ENCODE data around the gene CENPU.
A peak's percentile ranks its signal among the peaks of the same experiment; 100 is the strongest.
"Not testable (repeated sequence)": the region's sequence is repeated elsewhere in the genome, so short reads cannot be mapped to it uniquely, and the experiment has no call there.

CENPU gene

DNA sequence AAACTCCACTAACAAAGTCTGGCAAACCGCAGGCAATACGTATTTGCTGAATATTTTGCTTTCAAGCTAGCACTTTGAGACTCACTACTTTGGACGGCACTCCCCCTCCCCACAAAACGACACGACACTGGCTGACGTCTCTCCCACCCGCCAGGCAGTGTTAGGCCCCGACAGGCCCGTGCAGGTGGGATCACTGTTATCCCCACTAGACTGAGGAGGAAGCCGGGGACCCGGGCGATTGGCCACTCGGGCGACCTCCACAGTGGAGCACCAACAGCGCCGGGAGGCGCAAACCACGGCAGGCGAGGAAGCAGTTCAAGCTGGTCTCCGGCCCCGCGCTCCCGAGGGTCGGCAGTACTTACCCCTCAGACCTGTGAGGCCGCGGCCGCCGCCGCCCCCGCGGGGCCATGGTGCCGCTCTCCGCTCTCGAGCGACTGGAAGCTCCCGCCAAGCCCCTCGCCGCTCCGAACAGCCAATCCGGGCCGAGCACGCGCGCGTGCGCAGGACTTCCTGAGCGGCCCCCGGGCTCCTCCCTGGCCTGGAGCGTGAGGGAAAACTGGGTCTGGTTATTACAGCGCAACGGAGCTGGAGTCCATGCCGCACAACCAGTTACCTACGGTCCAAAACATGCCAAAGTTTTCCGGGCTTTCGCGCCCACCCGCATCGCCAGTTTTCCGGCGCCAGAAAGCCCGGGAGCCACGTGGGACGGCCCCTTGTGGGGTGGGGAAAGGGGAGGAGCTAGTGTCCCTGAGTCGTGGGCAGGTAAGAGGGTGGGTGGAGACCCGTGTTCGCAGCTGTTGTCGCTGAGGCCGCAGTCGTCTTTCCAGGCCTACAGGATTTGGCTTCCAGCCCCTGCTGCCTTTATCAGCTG is at the start of gene CENPU:
Gene CENPU, minus strand, starts transcription at position 443 of the 871 bp plus-strand sequence. Its CDS starts 34 bp downstream, at position 409.
- peak; percentile 88 to 90 for DNase-seq (ENCODE audit: low read depth in 2 of 2, low spot score in 1 of 2)

GRCh38 chr4:184782731-184783373 is 49.0 kb upstream of the CENPU start:
- no peak for DNase-seq (ENCODE audit: low read depth in 2 of 2, low spot score in 1 of 2)

- not testable (repeated sequence) for DNase-seq (ENCODE audit: low read depth in 2 of 2, low spot score in 1 of 2)
Measured at GRCh38 chr4:184779160-184779559, 45.3 kb upstream of the CENPU start.

- DNase-seq (ENCODE audit: low read depth in 2 of 2, low spot score in 1 of 2): no peak
Measured at GRCh38 chr4:184778325-184778724, 44.4 kb upstream of the CENPU start.

- no peak for DNase-seq (ENCODE audit: low read depth in 2 of 2, low spot score in 1 of 2)
Measured at GRCh38 chr4:184776821-184777220, 42.9 kb upstream of the CENPU start.

DNA sequence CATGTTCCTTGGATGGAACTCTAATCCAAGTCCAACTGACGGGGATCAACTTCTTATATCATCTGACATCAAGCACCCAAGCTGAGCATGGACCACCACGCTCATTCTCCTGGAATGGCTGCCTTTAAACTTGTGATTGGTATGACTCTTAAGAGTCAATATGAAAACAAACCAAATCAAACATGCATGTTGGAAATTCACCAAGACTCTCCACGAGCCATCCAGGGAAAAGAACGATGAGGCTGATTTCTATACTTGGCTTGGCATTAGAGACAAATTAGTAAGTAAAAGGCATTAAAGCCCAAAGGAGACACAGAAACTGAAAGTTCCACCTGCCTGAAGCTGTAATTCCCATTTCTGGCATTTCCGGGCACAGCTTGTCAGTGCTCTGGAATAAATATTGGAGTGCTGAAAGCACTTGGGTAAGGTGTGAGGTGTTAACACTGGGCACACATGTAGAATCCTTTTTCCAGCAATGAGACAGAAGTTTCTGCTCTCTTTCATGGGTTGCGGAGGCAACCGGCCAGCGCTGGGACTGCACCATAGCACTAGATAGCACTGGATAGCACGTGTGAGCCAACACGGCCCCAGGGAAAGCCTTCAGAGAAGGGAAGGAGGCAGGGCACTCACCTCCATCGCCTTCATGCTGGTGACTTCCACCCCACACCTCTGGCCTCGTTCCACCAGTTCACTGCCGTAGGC is 42.1 kb upstream of the CENPU start:
- DNase-seq (ENCODE audit: low read depth in 2 of 2, low spot score in 1 of 2): no peak

DNA sequence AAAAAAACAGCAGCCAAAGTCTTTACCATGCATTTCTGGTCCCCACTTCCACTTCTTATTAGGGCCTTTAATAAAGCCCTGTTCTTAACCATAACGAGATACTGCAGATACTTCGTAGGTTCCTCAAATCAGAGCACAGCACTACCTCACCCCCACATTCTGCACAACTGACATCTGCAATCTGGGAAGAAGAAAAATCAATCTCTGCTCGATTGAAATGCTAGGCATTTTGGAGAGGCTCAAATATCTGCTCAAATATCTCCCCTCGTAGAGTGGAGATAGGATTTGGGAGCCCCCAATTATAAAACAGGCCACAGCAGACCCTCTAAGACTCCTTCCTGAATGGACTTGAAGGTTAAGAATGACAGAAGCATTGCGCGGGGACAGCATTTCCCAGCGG is 40.3 kb upstream of the CENPU start:
- no peak for DNase-seq (ENCODE audit: low read depth in 2 of 2, low spot score in 1 of 2)

- DNase-seq (ENCODE audit: low read depth in 2 of 2, low spot score in 1 of 2): no peak
Measured at GRCh38 chr4:184771416-184771815, 37.5 kb upstream of the CENPU start.

DNA sequence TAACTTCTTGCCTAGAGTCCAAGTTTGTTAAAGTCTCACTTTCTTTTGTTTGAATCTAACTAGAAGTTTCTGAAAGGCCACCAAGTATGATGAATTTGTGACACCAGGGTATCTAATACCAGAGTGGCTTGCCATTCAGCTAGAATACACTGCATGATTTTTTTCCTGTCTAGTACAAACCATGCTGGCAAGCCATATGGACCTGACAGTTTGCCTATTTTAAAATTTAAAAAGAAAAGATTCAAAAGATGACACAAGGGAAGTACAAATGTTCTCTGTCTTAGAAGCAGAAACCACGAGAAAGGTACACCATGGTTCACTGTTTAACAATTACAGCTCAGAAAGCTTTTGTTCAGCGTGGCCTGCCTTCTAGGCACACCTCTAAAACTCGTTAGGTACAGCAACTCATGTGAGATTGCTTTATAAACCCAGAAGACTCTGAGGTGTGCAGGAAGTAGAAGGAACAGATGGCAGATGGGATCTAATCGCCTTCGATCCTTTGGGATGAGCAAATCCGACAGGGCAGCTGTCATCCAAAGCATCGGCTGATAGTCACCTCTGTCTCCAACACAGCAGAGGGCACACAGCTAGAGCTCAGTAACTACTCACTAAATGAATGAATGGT is 35.4 kb upstream of the CENPU start:
- DNase-seq (ENCODE audit: low read depth in 2 of 2, low spot score in 1 of 2): no peak

- DNase-seq (ENCODE audit: low read depth in 2 of 2, low spot score in 1 of 2): no peak
Measured at GRCh38 chr4:184768296-184768695, 34.4 kb upstream of the CENPU start.

GRCh38 chr4:184766446-184766845 is 32.5 kb upstream of the CENPU start:
- DNase-seq (ENCODE audit: low read depth in 2 of 2, low spot score in 1 of 2): no peak

DNA sequence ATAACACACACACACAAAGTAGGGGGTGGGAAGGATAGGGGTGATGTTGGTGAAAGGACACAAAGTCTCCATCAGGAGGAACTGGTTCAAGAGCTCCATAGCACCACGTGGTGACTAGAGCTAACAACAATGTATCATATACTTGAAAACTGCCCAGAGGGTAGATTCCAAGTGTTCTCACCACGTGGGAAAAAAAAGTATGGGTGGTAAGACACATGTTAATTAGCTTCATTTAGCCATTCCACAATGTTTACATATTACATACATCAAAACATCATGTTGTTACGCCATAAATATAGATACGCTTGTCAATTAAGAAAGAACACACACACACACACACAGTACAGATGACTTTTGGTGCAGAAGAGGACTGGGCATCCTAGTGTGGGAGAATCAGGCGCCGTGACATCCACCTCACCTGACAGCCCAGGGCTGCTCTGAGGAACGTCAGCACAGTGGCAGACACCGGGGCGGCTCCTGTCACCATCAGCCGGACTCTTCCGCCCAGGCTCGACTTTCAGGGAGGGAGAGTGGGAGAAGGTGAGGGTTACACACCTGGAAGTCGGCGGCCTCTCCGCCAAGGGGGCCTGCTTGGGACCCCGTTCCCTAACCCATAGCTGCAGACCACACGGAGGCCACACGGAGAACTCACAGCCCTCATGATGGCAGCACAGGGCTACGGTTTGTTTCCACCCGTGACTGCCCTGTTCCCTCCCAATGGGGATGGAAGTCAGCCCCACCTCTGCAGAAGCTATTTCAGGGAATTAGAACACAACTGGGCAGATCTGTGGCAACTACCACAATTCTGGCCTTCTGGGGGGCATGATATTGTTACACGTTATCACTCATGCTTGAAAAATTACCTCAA is 31.8 kb upstream of the CENPU start:
- DNase-seq (ENCODE audit: low read depth in 2 of 2, low spot score in 1 of 2): no peak

GRCh38 chr4:184764601-184765000 is 30.7 kb upstream of the CENPU start:
- DNase-seq (ENCODE audit: low read depth in 2 of 2, low spot score in 1 of 2): no peak

GRCh38 chr4:184763150-184763780 is 29.4 kb upstream of the CENPU start:
- DNase-seq (ENCODE audit: low read depth in 2 of 2, low spot score in 1 of 2): no peak

- peak; percentile 3 for DNase-seq (ENCODE audit: low read depth in 2 of 2, low spot score in 1 of 2)
Measured at GRCh38 chr4:184762100-184762499, 28.2 kb upstream of the CENPU start.

- DNase-seq (ENCODE audit: low read depth in 2 of 2, low spot score in 1 of 2): no peak
Measured at GRCh38 chr4:184760681-184761080, 26.8 kb upstream of the CENPU start.

- DNase-seq (ENCODE audit: low read depth in 2 of 2, low spot score in 1 of 2): no peak
Measured at GRCh38 chr4:184757810-184758209, 23.9 kb upstream of the CENPU start.

GRCh38 chr4:184756399-184756798 is 22.5 kb upstream of the CENPU start:
- DNase-seq (ENCODE audit: low read depth in 2 of 2, low spot score in 1 of 2): no peak

DNA sequence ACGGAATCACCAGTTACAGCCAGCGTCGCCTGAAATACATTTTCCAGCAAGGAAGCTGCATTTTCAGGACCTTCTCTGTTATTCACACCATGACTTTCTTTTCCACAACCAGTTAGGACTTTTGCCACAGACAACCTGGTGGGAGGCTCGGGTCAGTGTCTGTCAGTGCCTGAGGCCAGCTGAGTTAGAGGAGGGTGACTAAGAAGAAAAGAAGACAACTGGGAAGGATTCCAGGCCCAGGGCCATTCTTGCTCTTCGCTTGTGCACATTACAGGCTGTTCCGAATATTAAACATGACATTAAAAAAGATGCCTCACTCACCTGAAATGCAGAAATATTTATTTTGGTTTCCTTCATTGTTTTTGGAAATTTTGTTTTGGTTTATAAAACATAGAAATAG is 21.4 kb upstream of the CENPU start:
- no peak for DNase-seq (ENCODE audit: low read depth in 2 of 2, low spot score in 1 of 2)

All from stimulated activated CD8-positive, alpha-beta memory T cell treated with anti-CD3 and anti-CD28 coated beads, Interleukin-4, amount 100 ng/mL, for 4 hours (primary cell).